Measurements from ENCODE around the gene TREML2.

The TREML2 gene

DNA sequence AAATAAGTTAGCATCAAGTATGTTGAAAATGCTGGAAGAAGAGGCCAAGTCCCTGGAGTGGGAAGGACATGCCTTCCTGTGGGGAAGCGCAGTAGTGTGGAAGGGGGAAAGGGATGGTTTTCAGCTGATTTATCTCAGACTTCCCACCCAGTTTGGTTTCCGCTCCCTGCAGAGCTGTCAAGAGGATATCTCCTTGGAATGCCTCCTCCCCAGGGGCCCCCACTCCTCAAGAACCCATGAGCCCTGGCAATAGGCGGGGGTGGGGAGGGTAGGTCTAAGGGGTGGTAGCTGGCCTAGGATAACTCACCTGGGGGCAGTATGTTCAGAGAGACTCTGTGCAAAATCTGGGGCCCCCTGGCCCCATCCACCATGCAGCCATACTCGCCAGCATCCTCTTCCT lies 47.5 kb downstream of the TREML2 start:
- TF ChIP-seq POLR2AphosphoS5 (IDR thresholded peaks at IDR 0.05; ENCODE audit: low read depth) (no peak), SPI1 (IDR thresholded peaks at IDR 0.05; ENCODE audit: borderline replicate concordance, low read depth) (no peak), GABPA (IDR thresholded peaks at IDR 0.05; ENCODE audit: low read depth) (no peak)
- TF ChIP-seq, protein P1, sequence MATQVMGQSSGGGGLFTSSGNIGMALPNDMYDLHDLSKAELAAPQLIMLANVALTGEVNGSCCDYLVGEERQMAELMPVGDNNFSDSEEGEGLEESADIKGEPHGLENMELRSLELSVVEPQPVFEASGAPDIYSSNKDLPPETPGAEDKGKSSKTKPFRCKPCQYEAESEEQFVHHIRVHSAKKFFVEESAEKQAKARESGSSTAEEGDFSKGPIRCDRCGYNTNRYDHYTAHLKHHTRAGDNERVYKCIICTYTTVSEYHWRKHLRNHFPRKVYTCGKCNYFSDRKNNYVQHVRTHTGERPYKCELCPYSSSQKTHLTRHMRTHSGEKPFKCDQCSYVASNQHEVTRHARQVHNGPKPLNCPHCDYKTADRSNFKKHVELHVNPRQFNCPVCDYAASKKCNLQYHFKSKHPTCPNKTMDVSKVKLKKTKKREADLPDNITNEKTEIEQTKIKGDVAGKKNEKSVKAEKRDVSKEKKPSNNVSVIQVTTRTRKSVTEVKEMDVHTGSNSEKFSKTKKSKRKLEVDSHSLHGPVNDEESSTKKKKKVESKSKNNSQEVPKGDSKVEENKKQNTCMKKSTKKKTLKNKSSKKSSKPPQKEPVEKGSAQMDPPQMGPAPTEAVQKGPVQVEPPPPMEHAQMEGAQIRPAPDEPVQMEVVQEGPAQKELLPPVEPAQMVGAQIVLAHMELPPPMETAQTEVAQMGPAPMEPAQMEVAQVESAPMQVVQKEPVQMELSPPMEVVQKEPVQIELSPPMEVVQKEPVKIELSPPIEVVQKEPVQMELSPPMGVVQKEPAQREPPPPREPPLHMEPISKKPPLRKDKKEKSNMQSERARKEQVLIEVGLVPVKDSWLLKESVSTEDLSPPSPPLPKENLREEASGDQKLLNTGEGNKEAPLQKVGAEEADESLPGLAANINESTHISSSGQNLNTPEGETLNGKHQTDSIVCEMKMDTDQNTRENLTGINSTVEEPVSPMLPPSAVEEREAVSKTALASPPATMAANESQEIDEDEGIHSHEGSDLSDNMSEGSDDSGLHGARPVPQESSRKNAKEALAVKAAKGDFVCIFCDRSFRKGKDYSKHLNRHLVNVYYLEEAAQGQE (IDR thresholded peaks at IDR 0.05; ENCODE audit: insufficient replicate concordance, low read depth) = no peak
- TF ChIP-seq, protein P2, sequence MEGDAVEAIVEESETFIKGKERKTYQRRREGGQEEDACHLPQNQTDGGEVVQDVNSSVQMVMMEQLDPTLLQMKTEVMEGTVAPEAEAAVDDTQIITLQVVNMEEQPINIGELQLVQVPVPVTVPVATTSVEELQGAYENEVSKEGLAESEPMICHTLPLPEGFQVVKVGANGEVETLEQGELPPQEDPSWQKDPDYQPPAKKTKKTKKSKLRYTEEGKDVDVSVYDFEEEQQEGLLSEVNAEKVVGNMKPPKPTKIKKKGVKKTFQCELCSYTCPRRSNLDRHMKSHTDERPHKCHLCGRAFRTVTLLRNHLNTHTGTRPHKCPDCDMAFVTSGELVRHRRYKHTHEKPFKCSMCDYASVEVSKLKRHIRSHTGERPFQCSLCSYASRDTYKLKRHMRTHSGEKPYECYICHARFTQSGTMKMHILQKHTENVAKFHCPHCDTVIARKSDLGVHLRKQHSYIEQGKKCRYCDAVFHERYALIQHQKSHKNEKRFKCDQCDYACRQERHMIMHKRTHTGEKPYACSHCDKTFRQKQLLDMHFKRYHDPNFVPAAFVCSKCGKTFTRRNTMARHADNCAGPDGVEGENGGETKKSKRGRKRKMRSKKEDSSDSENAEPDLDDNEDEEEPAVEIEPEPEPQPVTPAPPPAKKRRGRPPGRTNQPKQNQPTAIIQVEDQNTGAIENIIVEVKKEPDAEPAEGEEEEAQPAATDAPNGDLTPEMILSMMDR (IDR thresholded peaks at IDR 0.05; ENCODE audit: insufficient read depth, low read length) = no peak
- no peak overlapping the region for H3K4me3 ChIP-seq (replicated peaks; ENCODE audit: insufficient read depth, low read length)
- no peaks in the 10 kb centered on the region for H3K27me3 ChIP-seq (ENCODE audit: insufficient read depth, poor library complexity, severe bottlenecking)
- no peak for DNase-seq (ENCODE audit: low read depth in 1 of 2, low spot score in 1 of 2)
- H3K27ac ChIP-seq (replicated peaks) = no peak overlapping the region

DNA sequence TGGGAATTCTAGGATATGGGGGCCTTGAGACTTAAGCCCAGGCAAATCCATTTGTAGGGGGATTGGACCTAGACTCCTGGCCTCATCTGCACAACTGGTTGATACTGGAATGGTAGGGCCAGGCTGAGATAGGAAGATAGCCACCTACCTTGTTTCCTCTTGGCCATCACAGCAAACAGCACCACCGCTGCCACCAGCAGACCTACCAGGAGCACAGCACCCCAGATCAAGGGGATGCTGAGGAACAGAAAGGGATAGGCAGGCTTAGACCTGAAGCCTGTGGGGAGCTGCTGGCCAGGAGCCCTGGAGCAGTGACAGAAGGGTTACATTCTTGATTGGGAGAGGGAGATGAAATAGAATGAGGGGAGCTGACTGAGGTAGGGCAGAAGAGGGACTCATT lies 50.3 kb downstream of the TREML2 start:
- Histone ChIP-seq H3K27me3 (ENCODE audit: insufficient read depth, poor library complexity, severe bottlenecking) (no peaks in the 10 kb centered on the region), H3K4me3 (replicated peaks; ENCODE audit: insufficient read depth, low read length) (no peak overlapping the region), H3K27ac (replicated peaks) (no peak overlapping the region)
- TF ChIP-seq POLR2AphosphoS5 (IDR thresholded peaks at IDR 0.05; ENCODE audit: low read depth) (no peak), SPI1 (IDR thresholded peaks at IDR 0.05; ENCODE audit: borderline replicate concordance, low read depth) (no peak), GABPA (IDR thresholded peaks at IDR 0.05; ENCODE audit: low read depth) (no peak)
- TF ChIP-seq, protein P2 (IDR thresholded peaks at IDR 0.05; ENCODE audit: insufficient read depth, low read length) = no peak
- TF ChIP-seq, protein P1 (IDR thresholded peaks at IDR 0.05; ENCODE audit: insufficient replicate concordance, low read depth) = no peak
- no peak for DNase-seq (ENCODE audit: low read depth in 1 of 2, low spot score in 1 of 2)

DNA sequence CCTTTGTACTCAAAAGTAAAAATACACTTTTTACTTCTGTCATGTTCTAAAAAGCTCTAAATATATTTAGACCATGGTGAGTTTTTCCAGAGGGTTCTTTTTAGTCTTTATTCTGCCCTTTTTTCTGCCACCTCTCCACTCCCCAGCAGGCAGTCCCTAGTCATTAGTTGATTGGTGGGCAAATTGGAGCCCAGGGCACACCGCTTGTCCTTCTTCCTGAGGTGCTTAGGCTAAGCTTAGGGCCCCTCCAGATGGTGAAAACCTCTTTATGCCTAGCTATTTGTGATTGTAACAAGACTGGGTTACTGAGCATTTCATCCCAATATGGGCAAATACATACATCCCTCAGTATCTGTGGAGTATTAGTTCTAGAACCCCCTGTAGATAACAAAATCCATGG lies 53.0 kb downstream of the TREML2 start:
- DNase-seq (ENCODE audit: low read depth in 1 of 2, low spot score in 1 of 2) = no peak
- H3K27me3 ChIP-seq (ENCODE audit: insufficient read depth, poor library complexity, severe bottlenecking) = no peaks in the 10 kb centered on the region
- no peak for TF ChIP-seq SPI1 (IDR thresholded peaks at IDR 0.05; ENCODE audit: borderline replicate concordance, low read depth)
- TF ChIP-seq, protein P1 (IDR thresholded peaks at IDR 0.05; ENCODE audit: insufficient replicate concordance, low read depth) = no peak
- no peak for TF ChIP-seq POLR2AphosphoS5 (IDR thresholded peaks at IDR 0.05; ENCODE audit: low read depth)
- no peak overlapping the region for H3K27ac ChIP-seq (replicated peaks)
- no peak overlapping the region for H3K4me3 ChIP-seq (replicated peaks; ENCODE audit: insufficient read depth, low read length)
